HG03571 (cell line): ENCODE results near the gene KRTAP10-12.

Source experiments
- ATAC-seq: cut with Tn5 transposase; IDR thresholded peaks from one replicate; pipeline ENCODE4 v1.9.1; 2021; ENCODE audit not compliant: unreplicated experiment

Gene KRTAP10-12

GRCh38 chr21:44730951-44731579 is 34.1 kb downstream of the KRTAP10-12 start:
- ATAC-seq = no peak

GRCh38 chr21:44732263-44732662 is 35.3 kb downstream of the KRTAP10-12 start:
- no peak for ATAC-seq

GRCh38 chr21:44732956-44733355 is 36.0 kb downstream of the KRTAP10-12 start:
- ATAC-seq = no peak

GRCh38 chr21:44734026-44734745 is 37.2 kb downstream of the KRTAP10-12 start:
- no peak for ATAC-seq

- ATAC-seq = no peak
These were observed 37.9 kb downstream of the KRTAP10-12 start for GRCh38 chr21:44734841-44735240.

GRCh38 chr21:44735821-44736220 is 38.8 kb downstream of the KRTAP10-12 start:
- no peak for ATAC-seq

GRCh38 chr21:44736291-44737004 is 39.5 kb downstream of the KRTAP10-12 start:
- no peak for ATAC-seq

GRCh38 chr21:44737706-44738354 is 40.9 kb downstream of the KRTAP10-12 start:
- ATAC-seq = no peak

- ATAC-seq = no peak
These were observed 41.6 kb downstream of the KRTAP10-12 start for GRCh38 chr21:44738621-44739020.

GRCh38 chr21:44739316-44739715 is 42.3 kb downstream of the KRTAP10-12 start:
- no peak for ATAC-seq

- no peak for ATAC-seq
These were observed 43.8 kb downstream of the KRTAP10-12 start for GRCh38 chr21:44740742-44741141.

- no peak for ATAC-seq
These were observed 44.9 kb downstream of the KRTAP10-12 start for GRCh38 chr21:44741921-44742320.

- no peak for ATAC-seq
These were observed 45.6 kb downstream of the KRTAP10-12 start for GRCh38 chr21:44742418-44743153.
